Caco-2 (cell line): ENCODE data around the gene CFAP92. TPM values are rescaled to one million over a fixed set of nuclear protein-coding genes. Genes with fewer than 3 reads are reported as not detected.

Experiments used
- BruUV-seq: library from RNA; stranded (reverse); fragments of 400-500 nt; replicated peaks from 2 replicates; lab custom pipeline; 2021; lab: Mats Ljungman, UMichigan
- CTCF ChIA-PET: fragments of 300-600 bp; sonication (Branson Sonifier 250); formaldehyde crosslinking; loops from one replicate; lab custom pipeline; 2022; ENCODE audit warnings: antibody characterized with exemption; lab: Charles Lee
- POLR2A ChIA-PET: fragments of 300-600 bp; sonication (Branson Sonifier 250); formaldehyde crosslinking; loops from one replicate; lab custom pipeline; 2022; ENCODE audit warnings: antibody characterized with exemption; lab: Charles Lee
- DNase-seq, 2 experiments: peaks; one replicate each; pipeline versions ENCODE4 v3.0.0 to v3.0.0-alpha.2; 2020 to 2022
- H3K27me3 ChIP-seq: replicated peaks from 2 replicates; pipeline ENCODE4 v1.6.0; 2011; ENCODE audit warnings: low read length; ENCODE audit not compliant: control insufficient read depth, insufficient read depth
- H3K36me3 ChIP-seq: 2 replicates; pipeline ENCODE4 v1.5.1; 2011; ENCODE audit warnings: low read length; ENCODE audit not compliant: control insufficient read depth, insufficient read depth
- H3K4me1 ChIP-seq: fragments of 250-450 bp; sonication (Bioruptor Pico); 2 replicates; pipeline ENCODE4 v1.5.1; 2020; ENCODE audit warnings: mild to moderate bottlenecking
- H3K4me3 ChIP-seq: 2 replicates; pipeline ENCODE4 v1.5.1; 2011; ENCODE audit warnings: low read depth, mild to moderate bottlenecking, control low read depth, low read length
- H3K9me3 ChIP-seq: fragments of 250-450 bp; sonication (Bioruptor Pico); 2 replicates; pipeline ENCODE4 v1.5.1; 2020; ENCODE audit warnings: mild to moderate bottlenecking, moderate library complexity
- H3K27ac Mint-ChIP-seq: one replicate; pipeline ENCODE4 v1.8.0; 2022; ENCODE audit warnings: mixed read lengths; ENCODE audit not compliant: unreplicated experiment
- H3K27me3 Mint-ChIP-seq: one replicate; pipeline ENCODE4 v1.8.0; 2022; ENCODE audit warnings: mixed read lengths; ENCODE audit not compliant: insufficient read depth, unreplicated experiment
- H3K36me3 Mint-ChIP-seq: one replicate; pipeline ENCODE4 v1.8.0; 2022; ENCODE audit warnings: mild to moderate bottlenecking, mixed read lengths; ENCODE audit not compliant: insufficient read depth, unreplicated experiment
- H3K4me1 Mint-ChIP-seq: one replicate; pipeline ENCODE4 v1.8.0; 2022; ENCODE audit warnings: low read depth, mixed read lengths; ENCODE audit not compliant: unreplicated experiment
- H3K4me3 Mint-ChIP-seq: one replicate; pipeline ENCODE4 v1.8.0; 2022; ENCODE audit warnings: mild to moderate bottlenecking, moderate library complexity, mixed read lengths; ENCODE audit not compliant: unreplicated experiment
- H3K9me3 Mint-ChIP-seq: one replicate; pipeline ENCODE4 v1.8.0; 2022; ENCODE audit warnings: mixed read lengths; ENCODE audit not compliant: unreplicated experiment
- CTCF ChIP-seq, 2 experiments: fragments of 200-600 bp in 1 of 2; IDR thresholded peaks; 1 replicate in 1 of 2; 2 replicates in 1 of 2; pipeline versions ENCODE4 v1.5.1 to v1.8.0; 2011 to 2022; ENCODE audit warnings: antibody characterized with exemption in 1 of 2, control low read depth in 1 of 2, inconsistent platforms in 1 of 2, low read depth in 1 of 2, low read length in 1 of 2, mild to moderate bottlenecking in 1 of 2, moderate library complexity in 1 of 2; ENCODE audit not compliant: insufficient read depth in 1 of 2, severe bottlenecking in 1 of 2, unreplicated experiment in 1 of 2
- intact Hi-C: fragments of 100-400 bp; cut with micrococcal nuclease; formaldehyde crosslinking; loops from one replicate; pipeline ENCODE4 v1.10.0; 2022; ENCODE audit not compliant: unreplicated experiment
- total RNA-seq: library from RNA; stranded (reverse); gene quantifications from 2 replicates; pipeline ENCODE4 v1.2.3, GENCODE V29; 2022

Gene CFAP92
- total RNA-seq, 1 experiment from 2014 or later, result 5.9 TPM

DNA sequence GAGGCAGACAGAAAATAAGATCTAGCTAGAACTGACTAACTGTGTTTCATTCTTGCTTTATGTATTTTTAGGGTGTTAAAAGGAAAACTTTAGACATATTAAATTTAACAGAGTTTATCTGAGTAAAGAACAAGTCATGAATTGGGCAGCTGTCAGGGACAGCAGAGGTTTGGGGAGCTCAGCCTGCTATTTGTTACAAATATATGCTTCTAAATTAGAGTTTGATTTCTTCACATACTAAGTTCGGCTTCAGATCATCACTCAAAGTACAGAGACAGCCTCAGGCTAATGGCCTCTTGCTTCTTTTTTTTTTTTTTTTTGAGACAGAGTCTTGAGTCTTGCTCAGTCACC, 29.1 kb upstream of the CFAP92 start:
- Histone ChIP-seq H3K9me3 (no peaks in the 10 kb centered on the region), H3K27me3 (no peaks in the 10 kb centered on the region), H3K4me1 (peaks cover 6% of the 10 kb centered on the region; the same call in 1 of the 2 replicates), H3K36me3 (no peaks in the 10 kb centered on the region), H3K4me3 (no peak overlapping the region)
- no peak for DNase-seq
- H3K9me3 Mint-ChIP-seq, result no peaks in the 10 kb centered on the region
- intact Hi-C loops, result no loop called here
- POLR2A ChIA-PET, result no interaction called here
- H3K27me3 Mint-ChIP-seq, result peaks cover 3% of the 10 kb centered on the region
- no peak for TF ChIP-seq CTCF (IDR thresholded peaks at IDR 0.05; ENCODE audit: insufficient read depth in 1 of 2, low read depth in 1 of 2, low read length in 1 of 2, severe bottlenecking in 1 of 2, unreplicated experiment in 1 of 2)
- no TSS peak for BruUV-seq
- no peak overlapping the region for H3K4me3 Mint-ChIP-seq
- CTCF ChIA-PET, result no interaction called here
- no peak overlapping the region for H3K27ac Mint-ChIP-seq
- H3K4me1 Mint-ChIP-seq, result peaks cover 7% of the 10 kb centered on the region
- no peaks in the 10 kb centered on the region for H3K36me3 Mint-ChIP-seq

GRCh38 chr3:129022114-129023007, 28.5 kb upstream of the CFAP92 start:
- peaks cover 3% of the 10 kb centered on the region for H3K27me3 Mint-ChIP-seq
- DNase-seq, result no peak
- H3K36me3 ChIP-seq, result no peaks in the 10 kb centered on the region
- intact Hi-C loops, result no loop called here
- no peaks in the 10 kb centered on the region for H3K27me3 ChIP-seq
- H3K27ac Mint-ChIP-seq, result no peak overlapping the region
- H3K4me3 Mint-ChIP-seq, result no peak overlapping the region
- H3K36me3 Mint-ChIP-seq, result no peaks in the 10 kb centered on the region
- no peaks in the 10 kb centered on the region for H3K9me3 Mint-ChIP-seq
- peaks cover 6% of the 10 kb centered on the region; the same call in 1 of the 2 replicates for H3K4me1 ChIP-seq
- ChIA-PET POLR2A (no interaction called here), CTCF (no interaction called here)
- peaks cover 7% of the 10 kb centered on the region for H3K4me1 Mint-ChIP-seq
- H3K4me3 ChIP-seq, result no peak overlapping the region
- BruUV-seq, result no TSS peak
- TF ChIP-seq CTCF (IDR thresholded peaks at IDR 0.05; ENCODE audit: insufficient read depth in 1 of 2, low read depth in 1 of 2, low read length in 1 of 2, severe bottlenecking in 1 of 2, unreplicated experiment in 1 of 2), result no peak
- H3K9me3 ChIP-seq, result no peaks in the 10 kb centered on the region

GRCh38 chr3:129021140-129021551, 27.3 kb upstream of the CFAP92 start:
- H3K36me3 Mint-ChIP-seq, result no peaks in the 10 kb centered on the region
- H3K27me3 Mint-ChIP-seq, result peaks cover 3% of the 10 kb centered on the region
- DNase-seq, result no peak
- no peaks in the 10 kb centered on the region for H3K36me3 ChIP-seq
- ChIA-PET CTCF (interaction anchor here (0.6 to 0.9 kb wide), 2 partner anchors 51 to 225 kb away, joined by 3 read pairs; no protein-coding TSS in a partner anchor), POLR2A (no interaction called here)
- intact Hi-C loops, result no loop called here
- H3K4me1 ChIP-seq, result peaks cover 7% of the 10 kb centered on the region; the same call in 1 of the 2 replicates
- H3K4me1 Mint-ChIP-seq, result peaks cover 2% of the 10 kb centered on the region
- TF ChIP-seq CTCF (IDR thresholded peaks at IDR 0.05; ENCODE audit: insufficient read depth in 1 of 2, low read depth in 1 of 2, low read length in 1 of 2, severe bottlenecking in 1 of 2, unreplicated experiment in 1 of 2), result no peak
- no peak overlapping the region for H3K4me3 Mint-ChIP-seq
- no peak overlapping the region for H3K4me3 ChIP-seq
- H3K9me3 Mint-ChIP-seq, result no peaks in the 10 kb centered on the region
- no peak overlapping the region for H3K27ac Mint-ChIP-seq
- H3K27me3 ChIP-seq, result no peaks in the 10 kb centered on the region
- BruUV-seq, result no TSS peak
- H3K9me3 ChIP-seq, result no peaks in the 10 kb centered on the region
